T-helper 2 cell (primary cell): ENCODE results near the gene MAN2A2.
"Not testable (repeated sequence)": the region's sequence is repeated elsewhere in the genome, so short reads cannot be mapped to it uniquely, and the experiment has no call there.

Source experiments
- DNase-seq, 5 experiments: peaks; one replicate each; pipeline versions ENCODE4 v3.0.0 to v3.0.0-alpha.2; 2012 to 2022

Gene MAN2A2

DNA sequence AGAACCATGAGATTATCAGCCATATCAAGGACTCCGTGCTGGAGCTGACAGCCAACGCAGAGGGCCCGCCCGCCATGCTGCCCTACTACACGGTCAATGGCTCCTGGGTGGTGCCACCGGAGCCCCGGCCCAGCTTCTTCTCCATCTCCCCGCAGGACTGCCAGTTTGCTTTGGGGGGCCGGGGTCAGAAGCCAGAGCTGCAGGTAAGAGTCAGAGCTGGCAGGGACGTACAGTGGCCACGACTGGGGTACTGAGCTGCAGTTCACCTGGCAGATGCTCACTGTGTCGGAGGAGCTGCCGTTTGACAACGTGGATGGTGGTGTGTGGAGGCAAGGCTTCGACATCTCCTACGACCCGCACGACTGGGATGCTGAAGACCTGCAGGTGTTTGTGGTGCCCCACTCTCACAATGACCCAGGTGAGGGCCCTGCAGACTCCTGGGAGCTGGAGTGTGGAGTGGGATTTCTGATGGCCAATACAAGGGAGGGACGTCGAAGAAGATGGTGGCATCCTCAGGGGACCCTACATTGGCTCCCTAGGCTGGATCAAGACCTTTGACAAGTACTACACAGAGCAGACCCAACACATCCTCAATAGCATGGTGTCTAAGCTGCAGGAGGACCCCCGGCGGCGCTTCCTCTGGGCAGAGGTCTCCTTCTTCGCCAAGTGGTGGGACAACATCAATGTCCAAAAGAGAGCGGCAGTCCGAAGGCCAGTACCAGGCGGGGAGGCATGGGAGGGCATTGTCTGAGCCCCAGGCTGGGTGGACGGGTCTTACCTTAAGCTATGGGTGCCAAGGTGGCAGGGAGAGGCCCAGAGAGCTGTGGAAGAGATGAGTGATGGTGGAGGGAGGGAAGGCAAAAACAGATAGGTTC is 2.4 kb downstream of the MAN2A2 start:
- no peak for DNase-seq

DNA sequence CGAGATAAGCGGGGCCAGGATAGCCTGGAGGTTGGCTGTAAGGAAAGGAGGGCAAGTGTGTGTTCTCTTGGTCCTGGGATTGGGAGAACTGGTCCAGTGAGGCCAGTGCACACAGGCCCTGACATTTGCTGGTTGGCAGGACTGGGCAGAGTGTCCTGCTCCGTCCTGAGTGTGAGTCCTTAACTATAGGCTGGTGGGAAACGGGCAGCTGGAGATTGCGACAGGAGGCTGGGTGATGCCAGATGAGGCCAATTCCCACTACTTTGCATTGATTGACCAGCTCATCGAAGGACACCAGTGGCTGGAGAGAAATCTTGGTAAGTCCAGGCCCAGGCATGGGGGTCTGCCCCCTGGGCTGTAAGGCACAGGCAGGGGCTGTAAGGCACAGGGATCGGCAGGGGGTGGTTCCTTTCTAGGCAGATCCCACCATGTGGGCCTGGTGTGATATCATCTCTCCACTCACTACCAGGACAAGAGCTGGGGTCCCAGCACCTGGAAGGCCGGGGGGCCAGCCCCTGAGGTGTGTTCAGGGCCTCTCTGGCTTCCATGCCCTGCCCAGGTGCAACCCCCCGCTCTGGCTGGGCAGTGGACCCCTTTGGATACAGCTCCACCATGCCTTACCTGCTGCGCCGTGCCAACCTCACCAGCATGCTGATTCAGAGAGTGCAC is 3.2 kb downstream of the MAN2A2 start:
- no peak for DNase-seq

DNA sequence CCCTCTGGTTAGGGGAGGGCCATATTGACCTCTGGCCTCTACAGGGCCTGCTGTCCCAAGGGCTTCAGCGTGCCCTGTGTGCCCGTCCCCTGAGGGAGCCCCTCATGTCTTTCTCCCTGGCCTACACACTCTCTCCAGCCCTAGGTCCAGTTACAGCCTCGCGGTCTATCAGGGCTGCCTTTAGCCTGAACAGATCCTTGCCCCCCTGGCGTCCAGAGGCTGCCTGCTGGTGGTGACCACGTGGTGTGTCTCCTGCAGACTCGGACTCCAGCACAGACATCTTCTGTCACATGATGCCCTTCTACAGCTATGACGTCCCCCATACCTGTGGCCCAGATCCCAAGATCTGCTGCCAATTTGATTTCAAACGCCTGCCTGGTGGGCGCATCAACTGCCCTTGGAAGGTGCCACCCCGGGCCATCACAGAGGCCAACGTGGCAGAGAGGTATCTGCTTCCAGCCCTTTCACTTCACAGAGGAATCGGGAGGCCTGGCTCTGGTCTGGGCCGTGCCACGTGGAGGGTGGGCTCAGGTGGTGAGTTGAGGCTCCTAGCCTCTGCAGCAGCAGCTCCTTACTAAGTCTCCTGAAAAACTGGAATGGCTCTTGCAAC is 4.1 kb downstream of the MAN2A2 start:
- no peak for DNase-seq

DNA sequence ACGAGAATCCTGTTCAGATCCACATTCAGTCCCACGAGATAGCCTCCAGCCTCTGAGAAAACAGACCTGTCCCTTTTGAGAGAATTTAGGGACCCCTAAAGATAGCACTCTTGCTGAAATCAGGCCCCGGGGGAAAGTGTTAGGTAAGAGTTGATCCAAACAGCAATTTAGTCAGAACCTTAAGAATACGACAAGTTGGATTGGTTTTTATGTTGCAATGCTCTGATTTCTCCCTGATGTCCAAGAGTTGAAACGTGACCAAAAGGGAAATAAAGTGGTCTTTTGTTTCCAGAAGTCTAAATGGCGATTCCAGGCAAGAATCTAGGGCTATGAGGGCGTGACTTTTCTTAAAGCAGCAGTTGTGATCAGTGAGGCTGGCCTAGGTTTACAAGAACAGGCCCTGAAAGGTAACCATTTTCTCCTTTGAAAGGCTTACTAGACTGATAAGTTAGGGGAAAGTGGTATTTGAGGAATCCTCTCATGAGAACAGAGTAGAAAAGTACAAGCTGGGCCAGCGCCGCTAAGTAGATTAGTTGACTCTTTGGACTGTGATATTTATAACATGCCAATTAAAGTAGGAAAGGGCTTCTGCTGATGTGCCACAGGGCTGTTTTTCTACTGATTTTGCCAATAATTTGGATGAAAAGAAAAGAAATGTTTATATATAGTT is 4.9 kb downstream of the MAN2A2 start:
- DNase-seq, result no peak

DNA sequence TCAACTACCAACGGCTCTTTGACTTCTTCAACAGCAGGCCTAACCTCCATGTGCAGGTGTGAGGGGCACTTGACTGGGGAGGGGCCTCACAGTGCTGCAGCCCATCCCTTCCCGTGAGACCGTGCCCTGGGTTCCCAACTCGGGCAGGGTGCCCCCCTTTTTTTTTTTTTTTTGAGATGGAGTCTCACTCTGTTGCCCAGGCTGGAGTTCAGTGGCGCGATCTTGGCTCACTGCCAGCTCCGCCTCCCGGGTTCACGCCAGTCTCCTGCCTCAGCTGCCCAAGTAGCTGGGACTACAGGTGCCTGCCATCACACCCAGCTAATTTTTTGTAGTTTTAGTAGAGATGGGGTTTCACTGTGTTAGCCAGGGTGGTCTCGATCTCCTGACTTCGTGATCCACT is 6.3 kb downstream of the MAN2A2 start:
- DNase-seq, result not testable (repeated sequence)

DNA sequence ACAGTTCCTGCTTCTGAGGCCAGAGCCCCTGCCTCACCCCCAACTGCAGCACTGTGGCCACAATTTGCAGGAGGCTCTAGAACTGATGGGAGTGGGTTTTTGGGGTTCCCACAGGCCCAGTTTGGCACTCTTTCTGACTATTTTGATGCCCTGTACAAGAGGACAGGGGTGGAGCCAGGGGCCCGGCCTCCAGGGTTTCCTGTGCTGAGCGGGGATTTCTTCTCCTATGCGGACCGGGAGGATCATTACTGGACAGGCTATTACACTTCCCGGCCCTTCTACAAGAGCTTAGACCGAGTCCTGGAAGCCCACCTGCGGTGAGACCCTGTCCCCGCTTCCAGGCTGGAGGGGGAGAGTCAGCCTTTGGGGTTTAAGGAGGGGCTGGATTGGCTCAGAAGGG is 6.9 kb downstream of the MAN2A2 start:
- DNase-seq, result no peak

DNA sequence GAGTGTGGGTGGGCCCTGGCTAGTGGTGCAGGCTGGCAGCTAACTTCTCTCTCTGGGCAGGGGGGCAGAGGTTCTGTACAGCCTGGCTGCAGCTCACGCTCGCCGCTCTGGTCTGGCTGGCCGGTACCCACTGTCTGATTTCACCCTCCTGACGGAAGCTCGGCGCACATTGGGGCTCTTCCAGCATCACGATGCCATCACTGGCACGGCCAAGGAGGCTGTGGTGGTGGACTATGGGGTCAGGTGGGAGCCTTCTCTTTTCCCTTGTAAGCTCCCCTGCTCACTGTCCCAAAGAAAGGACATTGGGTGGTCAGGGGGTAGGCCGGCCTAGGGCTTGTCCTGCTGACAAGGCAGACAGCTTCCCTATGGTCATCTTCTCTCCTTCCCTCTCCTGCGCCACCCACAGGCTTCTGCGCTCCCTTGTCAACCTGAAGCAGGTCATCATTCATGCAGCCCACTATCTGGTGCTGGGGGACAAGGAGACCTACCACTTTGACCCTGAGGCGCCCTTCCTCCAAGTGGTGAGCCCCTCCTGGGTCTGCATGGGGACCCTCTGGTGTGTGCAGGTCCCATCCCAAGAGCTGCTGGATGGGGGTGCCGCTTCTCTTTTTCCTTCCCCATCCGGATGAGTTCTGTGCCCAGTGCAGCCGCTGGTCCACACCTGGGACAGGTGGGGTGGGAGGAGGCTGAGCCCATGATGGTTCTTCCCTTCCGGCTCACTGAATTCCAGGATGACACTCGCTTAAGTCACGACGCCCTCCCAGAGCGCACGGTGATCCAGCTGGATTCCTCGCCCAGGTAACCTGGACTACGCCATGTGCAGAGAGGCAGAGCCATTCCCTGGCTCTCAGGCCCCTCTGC is 7.6 kb downstream of the MAN2A2 start:
- DNase-seq, result no peak

DNA sequence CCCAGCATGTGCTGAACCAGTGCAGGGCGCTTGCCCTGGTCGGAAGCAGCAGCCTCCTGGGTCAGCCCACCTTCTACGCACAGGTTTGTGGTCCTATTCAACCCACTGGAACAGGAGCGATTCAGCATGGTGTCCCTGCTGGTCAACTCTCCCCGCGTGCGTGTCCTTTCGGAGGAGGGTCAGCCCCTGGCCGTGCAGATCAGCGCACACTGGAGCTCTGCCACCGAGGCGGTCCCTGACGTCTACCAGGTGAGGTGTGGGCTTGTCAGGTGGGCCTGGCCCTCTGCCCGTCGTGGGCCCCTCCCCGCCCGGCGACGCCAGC is 8.2 kb downstream of the MAN2A2 start:
- no peak for DNase-seq

DNA sequence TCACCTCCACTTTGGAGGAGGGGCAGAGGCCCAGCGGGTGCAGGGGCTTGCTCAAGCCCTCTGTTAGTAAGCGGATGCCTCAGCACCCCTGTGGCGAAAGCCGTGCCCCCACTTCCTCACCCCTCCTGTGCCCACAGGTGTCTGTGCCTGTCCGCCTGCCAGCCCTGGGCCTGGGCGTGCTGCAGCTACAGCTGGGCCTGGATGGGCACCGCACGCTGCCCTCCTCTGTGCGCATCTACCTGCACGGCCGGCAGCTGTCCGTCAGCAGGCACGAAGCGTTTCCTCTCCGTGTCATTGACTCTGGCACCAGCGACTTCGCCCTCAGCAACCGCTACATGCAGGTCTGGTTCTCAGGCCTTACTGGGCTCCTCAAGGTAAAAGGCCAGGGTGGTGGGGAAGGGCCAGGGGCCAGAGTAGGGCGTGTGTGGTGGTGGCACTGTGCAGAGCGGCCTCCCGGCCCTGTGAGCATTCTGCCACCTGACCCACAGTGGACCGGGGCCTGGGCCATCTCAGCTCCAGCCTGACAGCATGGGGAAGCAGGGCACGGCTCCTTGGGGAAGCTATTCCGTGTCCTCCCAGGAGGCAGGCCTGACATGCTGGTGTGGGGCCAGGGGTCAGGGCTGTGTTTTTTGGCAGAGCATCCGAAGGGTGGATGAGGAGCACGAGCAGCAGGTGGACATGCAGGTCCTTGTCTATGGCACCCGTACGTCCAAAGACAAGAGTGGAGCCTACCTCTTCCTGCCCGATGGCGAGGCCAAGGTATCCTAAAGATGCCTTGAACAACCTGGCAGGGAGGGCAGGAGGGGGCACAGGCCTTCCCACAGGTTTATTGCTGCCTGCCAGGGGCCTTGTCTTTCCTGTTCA is 9.0 kb downstream of the MAN2A2 start:
- no peak for DNase-seq

DNA sequence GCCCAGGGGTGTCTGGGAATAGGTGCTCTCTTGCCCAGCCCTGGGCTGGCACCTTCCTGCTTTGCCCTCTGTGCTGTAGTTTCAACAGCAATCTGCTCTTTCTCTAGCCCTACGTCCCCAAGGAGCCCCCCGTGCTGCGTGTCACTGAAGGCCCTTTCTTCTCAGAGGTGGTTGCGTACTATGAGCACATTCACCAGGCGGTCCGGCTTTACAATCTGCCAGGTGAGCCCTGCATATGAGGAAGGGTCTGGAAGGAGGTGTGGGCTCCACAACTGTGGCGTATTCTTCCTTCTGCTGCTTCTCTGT is 9.6 kb downstream of the MAN2A2 start:
- DNase-seq, result no peak

DNA sequence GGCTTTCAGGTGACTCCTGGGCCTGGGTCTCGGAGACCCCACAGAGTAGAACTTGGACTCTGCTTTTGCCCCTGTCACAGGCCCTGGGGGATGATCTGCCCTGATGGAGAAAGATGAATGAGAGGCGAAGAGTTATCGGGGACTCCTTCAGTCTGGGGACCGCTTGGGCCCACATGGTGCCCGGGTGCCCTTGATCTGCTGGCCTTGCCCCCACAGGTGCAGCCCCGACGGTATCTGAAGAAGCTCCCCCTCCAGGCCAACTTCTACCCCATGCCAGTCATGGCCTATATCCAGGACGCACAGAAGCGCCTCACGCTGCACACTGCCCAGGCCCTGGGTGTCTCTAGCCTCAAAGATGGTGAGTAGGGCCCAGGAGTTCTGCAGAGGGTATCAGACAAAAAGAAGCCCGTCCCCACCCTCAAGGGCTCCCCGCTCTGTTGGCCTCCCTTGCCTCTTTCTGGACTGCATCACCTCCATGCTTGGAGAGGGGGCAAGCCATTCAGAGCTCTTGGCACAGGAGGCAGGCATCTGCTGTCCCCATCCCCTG is 10.4 kb downstream of the MAN2A2 start:
- no peak for DNase-seq

DNA sequence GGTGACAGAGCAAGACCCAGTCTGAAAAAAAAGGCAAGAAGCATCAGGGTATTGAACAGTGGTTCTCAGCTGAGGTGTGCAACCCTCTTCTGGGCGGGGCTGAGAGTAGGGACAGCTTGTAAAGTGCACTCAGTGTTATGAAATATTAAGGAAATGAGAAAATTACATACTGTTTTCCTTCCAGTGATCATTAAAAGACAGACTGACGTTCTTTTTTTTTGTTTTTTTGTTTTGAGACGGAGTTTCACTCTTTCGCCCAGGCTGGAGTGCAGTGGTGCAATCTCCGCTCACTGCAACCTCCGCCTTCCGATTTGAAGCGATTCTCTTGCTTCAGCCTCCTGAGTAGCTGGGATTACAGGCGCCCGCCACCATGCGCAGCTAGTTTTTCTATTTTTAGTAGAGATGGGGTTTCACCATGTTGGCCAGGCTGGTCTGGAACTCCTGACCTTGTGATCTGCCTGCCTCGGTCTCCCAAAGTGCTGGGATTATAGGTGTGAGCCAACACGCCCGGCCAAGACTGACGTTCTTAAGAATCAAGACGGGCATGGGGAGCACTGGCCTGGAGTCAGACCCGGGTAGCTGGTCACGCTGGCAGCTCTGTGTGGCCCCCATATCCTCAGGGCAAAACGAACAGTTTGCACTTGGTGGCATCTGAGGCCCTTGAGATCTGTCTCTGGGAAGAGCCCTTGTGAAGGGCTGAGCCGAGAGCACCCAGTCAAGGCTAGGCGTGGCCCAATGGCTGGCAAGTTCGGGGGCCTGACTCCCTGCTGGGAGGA is 11.4 kb downstream of the MAN2A2 start:
- DNase-seq, result no peak

DNA sequence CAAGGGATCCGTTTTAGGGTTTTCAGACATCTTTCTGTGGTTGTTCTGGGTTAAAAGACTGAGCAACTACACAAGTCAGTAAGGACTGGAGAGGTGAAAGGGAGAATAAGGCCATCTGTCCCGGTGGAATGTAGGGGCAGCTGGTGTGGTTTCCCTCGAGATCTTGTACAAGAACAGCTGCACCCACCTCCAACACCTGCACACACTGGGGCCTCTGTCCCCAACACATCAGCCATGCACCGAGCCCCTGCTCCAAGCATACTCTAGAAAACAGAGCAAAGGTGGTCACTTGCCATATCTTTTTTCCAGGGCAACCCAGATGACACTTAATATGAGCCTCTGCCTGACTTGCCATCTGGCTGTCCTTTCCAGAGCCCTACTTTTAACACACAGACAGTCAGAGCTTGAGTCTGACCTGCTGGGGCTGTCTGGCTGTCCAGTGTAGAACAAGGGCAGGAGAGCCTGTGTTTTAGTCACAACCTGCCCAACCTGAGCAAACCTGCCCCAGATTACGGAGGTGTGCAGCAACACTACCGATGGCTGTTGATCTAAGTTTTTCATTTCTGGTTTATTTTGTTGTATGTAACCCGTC is 12.2 kb downstream of the MAN2A2 start:
- no peak for DNase-seq

DNA sequence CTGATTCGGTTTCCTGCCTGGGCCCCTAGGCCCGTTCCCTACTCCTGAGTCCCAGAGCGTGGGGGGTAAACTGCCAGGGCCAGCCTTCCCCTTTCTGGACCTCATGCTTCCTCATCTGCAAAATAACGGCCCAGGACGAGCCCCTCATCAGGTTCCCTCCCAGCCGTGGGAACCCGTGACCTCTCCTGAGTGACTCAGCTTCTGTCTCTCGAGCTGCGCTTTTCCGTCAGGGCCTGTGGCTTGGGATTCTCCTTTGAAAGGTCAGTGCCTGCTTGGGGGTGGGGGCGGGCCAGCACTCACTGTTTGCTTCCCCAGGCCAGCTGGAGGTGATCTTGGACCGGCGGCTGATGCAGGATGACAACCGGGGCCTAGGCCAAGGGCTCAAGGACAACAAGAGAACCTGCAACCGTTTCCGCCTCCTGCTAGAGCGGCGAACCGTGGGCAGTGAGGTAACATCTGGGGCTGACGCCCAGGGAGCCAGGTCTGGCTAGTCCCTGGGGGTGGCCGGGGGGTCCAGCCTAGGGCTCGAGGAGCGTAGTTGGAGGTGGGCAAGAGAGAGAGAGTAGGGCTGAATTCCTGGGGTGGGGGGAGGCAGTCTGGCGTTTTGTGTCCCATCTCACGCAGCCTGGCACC is 12.8 kb downstream of the MAN2A2 start:
- DNase-seq, result no peak

DNA sequence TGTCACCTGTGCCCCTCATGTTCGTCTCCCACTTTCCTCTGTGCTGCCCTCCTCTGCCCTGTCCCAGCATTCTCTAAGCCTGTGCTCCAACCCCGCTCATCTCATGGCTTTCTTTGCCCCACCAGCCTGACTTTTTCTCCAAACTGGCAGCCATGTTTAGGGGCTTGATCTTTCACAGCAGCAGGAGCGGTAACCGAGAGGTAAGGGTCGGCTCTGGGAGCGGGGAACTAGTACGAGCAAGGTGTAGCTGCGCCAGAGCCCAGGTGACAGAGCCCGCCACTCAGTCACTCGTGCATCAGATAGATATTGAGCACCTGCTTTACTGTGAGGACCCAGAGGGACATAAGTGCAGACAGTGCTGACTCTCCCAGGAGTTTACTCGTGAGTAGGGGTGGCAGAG is 13.4 kb downstream of the MAN2A2 start:
- DNase-seq, result no peak

DNA sequence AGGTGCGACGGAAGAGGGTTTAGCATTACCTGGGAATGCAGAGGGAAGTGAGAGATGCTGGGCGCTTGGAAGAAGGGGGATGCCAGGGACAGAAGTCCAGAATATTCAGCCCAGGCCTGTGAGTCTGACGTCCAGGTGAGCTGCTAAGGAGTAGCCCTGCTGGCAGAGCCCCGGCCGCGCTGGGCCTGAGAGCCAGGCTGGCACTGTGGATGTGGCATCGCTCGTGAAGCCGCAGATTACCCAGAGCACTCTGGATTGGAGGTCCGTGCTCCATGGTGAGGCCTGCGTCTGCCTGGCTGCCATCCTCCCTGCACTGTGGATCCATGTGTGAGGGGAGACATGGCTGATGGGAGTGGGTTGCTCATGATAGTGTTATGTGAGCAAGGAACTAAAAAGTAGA is 14.5 kb downstream of the MAN2A2 start:
- no peak for DNase-seq

DNA sequence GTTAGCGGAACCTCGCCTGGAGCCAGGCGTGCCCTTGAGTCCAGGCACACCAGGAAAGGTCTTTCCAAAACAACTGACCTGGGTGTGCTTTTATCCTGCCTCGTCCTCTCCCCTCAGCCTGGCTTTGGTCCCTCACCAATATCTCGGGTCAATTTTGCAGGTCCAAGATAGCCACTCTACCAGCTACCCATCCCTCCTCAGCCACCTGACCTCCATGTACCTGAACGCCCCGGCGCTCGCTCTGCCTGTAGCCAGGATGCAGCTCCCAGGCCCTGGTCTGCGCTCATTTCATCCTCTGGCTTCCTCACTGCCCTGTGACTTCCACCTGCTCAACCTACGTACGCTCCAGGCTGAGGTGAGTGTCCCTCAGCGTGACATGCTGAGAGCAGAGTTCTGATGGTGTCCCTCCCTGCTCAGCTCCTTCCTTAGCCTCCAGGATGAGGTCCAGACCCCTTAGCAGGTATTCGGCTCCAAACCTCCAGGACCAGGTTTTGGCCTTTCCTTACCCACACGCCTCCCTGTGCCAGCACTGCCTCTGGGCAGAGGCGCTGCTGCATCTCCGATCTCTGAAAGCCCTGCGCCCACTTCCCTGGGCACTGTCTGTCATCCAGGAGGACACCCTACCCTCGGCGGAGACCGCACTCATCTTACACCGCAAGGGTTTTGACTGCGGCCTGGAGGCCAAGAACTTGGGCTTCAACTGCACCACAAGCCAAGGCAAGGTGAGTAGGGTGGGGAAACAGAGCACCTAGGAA is 15.1 kb downstream of the MAN2A2 start:
- no peak for DNase-seq

DNA sequence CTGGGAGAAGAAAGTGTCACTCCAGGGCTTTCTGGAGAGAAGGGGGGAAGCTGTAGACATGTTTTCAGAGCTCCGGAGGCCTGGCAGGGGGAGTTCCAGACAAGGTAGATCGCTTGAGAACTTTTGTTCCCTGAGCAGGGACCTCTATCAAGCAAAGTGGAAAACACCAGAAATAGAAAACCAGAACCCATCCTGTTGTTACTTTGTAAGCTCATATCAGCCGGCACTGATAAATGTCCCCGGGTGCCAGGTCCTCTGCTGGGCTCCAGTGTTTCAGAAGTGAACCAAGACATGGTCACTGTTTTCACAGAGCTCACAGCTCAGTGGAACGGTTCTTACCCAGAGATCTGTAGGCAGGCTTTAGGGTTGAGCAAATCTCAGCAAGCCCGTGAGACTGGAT is 15.7 kb downstream of the MAN2A2 start:
- DNase-seq, result no peak

DNA sequence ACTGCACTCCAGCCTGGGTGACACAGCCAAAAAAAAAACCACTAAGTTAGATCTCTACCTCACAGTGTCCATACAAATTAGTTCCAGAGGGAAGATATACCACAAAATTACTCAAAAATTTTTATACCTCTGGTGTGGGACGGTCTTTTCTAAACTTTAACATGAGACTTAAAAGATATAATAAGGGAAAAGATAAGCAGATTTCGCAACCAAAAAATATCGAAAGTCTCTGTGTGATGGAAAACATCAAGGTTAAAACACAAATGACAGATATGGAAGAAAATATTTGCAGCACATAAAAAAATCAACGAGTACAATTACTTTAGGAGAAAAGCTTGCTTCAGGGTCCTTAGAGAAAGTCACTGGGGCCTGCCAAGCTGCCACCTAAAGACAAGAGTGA is 18.8 kb downstream of the MAN2A2 start:
- DNase-seq, result no peak
